DND-41 (cell line): Measurements from ENCODE around the gene COG5.

Experiments used
- CTCF ChIP-seq: IDR thresholded peaks from 2 replicates; pipeline ENCODE4 v1.5.1; 2012; ENCODE audit warnings: borderline replicate concordance, low read length, moderate library complexity, mild to moderate bottlenecking; ENCODE audit not compliant: poor library complexity, severe bottlenecking; ENCODE audit errors: extremely low read depth
- EZH2 ChIP-seq: IDR thresholded peaks from 3 replicates; pipeline ENCODE4 v1.6.1; 2012; ENCODE audit warnings: borderline replicate concordance, low read depth, mild to moderate bottlenecking, moderate library complexity, low read length, inconsistent platforms; ENCODE audit not compliant: severe bottlenecking

GRCh38 chr7:107162475-107162874 lies 401.2 kb downstream of the COG5 start:
- TF ChIP-seq CTCF (no peak), EZH2 (no peak)
